NOMO-1 treated with dmso at 0.1 percent for 144 hours (cell line): ENCODE measurements around the gene SSX4B.
"Not testable (repeated sequence)": the region's sequence is repeated elsewhere in the genome, so short reads cannot be mapped to it uniquely, and the experiment has no call there.

Source experiments
- DNase-seq: peaks from one replicate; lab custom pipeline; 2025; ENCODE audit not compliant: unreplicated experiment; lab: John Stamatoyannopoulos, UW

Gene SSX4B

DNA sequence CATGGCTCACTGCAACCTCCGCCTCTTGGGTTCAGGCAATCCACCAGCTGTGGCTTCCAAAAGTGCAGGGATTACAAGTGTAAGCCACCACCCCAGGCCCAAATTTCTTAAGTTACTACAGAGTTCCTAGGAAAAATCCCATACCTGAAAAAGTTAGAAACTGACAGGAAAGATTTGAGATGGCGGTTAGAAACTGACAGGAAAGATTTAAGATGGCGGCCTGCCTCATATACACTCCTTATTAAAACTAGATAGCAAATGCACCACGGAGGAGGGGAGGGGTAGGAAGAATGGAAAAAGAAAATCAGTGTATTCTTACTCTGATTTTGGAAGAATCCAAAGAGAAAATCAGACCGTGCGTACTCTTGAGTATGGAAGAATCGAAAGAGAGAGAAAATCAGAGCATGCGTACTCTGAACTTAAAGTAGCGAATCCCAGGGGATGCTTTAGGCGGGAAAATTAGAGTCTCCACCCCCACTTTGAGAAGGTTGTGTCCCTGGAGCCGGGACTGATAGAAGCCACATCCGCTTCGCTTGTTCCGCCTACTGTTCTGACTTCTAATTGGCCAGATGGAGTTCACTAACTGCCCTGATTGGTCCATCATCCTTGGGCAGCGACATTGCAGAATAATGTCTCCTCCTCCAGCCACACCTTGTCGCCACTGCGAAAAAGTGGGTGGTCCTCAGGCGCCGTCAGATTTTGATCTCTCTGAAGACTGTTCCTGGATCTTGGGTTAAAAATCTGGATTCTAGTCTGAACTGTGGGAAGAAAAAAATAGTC lies 55.3 kb downstream of the SSX4B start, which contains the start of gene SSX3:
SSX3 (minus strand) TSS at position 389 of the 780 bp plus-strand sequence. CDS start 1,454 bp downstream, outside the sequence.
- DNase-seq, result not testable (repeated sequence)
